HG03520 (cell line): ENCODE data around the gene PIK3C3.
"Not testable (repeated sequence)": the region's sequence is repeated elsewhere in the genome, so short reads cannot be mapped to it uniquely, and the experiment has no call there.

Experiments used
- ATAC-seq: cut with Tn5 transposase; IDR thresholded peaks from one replicate; pipeline ENCODE4 v1.9.1; 2021; ENCODE audit warnings: mild to moderate bottlenecking, moderate library complexity; ENCODE audit not compliant: unreplicated experiment

The PIK3C3 gene

DNA sequence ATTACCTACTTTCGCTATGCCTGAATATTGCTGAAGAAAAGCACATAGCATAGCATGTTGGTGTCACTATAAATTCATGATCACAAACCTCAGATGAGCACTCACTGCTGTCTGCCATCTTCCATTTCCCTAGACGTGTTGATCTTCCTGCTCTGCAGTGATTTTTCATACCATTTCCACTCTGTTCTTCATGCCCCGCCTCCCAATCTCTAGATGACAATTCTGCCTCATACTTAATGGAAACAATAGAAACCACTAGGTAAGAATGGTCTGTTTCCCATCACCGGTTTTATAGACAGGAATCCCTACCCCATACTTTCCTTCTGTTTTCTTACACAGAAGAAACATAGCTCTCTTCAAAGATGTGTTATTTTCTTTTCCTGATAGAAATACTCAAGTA, 63.8 kb downstream of the PIK3C3 start:
- no peak for ATAC-seq

- ATAC-seq = no peak
Measured at GRCh38 chr18:42024131-42024530, 69.1 kb downstream of the PIK3C3 start.

DNA sequence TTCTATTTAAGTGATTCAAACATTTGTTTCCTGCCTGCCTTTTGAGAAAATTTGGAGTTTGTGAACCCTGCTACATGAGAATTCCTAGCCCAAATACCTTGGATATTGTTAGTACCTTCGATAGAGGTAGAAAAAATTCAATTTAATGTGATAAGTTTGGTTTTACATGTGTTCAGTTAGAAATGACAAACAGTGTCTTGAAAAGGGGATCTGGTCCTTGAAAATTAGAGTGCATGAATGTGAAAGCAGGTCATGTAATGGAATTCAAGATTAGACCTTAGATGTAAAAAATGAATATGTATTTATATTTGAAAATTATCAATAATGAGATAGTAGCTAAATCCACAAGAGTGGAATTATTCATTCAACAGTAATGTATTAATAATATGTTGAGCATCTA, 70.5 kb downstream of the PIK3C3 start:
- ATAC-seq = peak; percentile 28

DNA sequence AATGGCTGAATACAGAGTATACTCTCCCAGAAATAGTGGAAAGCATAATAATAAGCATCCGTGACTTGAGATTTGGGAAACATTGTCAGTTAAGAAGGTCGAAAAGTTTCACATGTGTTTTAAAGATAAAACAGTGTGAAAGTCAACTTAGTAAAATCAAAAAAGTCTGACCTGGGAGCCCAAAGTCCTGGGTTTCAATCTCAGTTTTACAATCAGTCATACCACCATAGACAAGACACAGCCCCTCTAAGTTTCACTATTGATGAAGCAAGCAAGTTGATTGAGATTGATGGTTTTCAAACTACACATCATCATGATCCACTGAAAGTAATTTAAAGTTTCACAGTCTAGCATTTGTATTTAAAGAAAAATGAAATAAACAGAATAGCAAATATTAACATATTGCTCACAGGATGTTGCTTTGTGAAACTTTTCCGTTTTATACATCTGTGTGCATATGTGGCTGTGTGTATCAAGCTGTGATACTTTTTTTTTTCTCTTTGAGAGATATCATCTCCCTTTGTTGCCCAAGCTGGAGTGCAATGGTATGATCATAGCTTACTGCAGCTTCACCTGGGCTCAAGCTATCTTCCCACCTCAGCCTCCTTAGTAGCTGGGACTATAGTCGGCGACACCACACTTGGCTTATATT, 71.1 kb downstream of the PIK3C3 start:
- ATAC-seq = peak; percentile 87

DNA sequence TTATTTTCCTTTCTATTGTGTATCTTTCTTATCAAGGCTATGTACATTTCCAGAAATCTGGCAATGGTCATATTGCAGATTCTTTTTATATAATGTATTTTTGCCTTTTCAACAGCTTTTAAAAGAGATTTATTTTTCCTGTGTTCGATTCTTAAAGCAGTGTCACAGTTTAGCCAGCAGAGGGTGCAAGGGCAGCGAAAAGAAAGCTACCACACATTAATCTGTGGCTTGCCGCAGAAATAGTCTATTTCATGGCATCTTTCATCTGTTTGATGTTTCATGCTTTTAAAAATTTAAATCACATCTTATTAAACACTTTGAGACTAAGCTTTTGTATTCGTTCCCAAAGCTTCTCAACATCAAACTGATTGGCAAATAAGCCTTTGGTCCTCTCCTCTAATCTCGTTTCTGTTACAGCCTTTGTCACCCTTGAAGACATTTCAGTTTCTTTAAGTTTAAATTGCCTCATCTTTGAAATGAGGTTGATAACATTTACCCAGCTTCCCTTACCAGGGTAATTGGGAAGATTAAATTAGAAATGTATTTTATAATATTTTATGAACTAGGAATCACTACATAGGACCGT, 73.3 kb downstream of the PIK3C3 start:
- ATAC-seq = no peak

DNA sequence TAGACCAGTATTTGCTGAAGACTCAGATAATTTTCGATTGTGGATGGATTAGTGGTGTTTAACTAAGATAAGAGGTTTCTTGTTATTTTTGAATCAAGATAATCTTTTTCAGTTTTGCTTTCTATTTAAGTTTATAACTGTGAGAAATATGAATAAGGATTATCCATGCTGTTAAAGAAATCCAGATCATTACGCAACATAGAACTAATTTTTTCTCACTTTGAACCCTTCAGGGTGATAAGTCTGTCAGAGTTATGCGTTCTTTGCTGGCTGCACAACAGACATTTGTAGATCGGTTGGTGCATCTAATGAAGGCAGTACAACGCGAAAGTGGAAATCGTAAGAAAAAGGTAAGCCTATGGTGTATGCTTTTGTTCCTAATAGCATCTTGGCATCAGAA, 74.1 kb downstream of the PIK3C3 start:
- ATAC-seq = no peak

DNA sequence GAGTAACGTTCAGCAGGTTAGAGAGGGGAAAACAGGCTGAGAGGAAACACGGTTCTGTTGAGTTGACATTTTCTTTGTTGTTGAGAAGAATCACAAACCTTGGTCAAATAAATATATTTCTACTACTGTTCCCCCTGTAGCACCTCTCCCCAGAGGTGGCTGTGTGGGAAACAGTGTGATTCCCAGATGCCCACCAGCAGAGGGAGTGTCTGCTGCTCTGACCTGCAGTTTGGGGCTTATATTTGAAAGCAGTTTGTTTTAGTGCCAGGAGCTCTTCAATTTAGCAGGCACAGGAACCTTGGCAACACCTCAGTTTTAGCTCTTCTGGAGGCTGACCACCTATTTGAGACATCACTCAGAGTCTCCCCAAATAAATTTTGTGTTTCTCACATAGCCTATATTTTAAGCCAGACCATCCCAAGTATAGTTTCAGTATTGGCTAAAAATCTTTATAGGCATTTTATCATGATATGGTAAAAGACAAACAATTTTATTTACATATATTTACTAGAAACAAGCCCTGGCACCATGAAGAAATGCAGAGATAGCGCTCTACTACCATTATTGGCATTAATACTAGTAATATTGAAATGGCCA, 75.7 kb downstream of the PIK3C3 start:
- ATAC-seq = no peak

DNA sequence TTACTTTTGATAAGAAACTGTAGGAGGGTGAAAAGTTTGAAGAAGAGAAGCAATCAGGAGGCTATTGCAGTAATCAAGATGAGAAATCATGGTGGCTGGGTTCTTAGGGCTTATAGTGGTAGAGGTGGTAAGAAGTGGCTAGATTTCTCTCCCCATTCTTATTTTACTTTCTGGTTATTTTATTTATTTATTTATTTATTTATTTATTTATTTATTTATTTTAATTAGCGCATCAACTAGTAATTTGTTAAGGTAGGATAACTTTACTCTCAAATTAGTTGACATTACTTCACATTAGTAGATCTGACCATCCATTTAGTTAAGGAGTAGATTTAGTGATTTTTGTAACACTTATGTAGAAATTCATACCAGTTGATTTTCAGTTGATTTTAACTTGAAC, 77.4 kb downstream of the PIK3C3 start:
- no peak for ATAC-seq

GRCh38 chr18:42033137-42033810, 78.2 kb downstream of the PIK3C3 start:
- no peak for ATAC-seq

DNA sequence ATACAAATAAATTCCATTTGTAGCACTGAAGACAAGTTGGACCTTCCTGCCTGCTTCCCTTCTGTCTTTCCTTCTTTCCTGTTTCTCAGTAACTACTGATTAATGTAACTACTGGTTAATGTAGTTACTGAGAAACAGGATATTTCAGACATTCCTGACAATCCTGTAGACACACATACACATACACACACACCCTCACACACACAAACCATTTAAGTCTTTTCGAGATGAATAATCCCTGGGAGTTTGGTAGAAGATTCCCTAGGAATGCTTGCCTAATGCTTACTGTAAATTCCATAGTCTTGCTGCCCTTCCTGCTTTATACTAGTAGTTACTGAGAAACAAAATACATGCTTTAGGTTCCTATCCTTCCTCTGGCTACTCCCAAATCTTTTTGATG, 83.9 kb downstream of the PIK3C3 start:
- no peak for ATAC-seq

- no peak for ATAC-seq
Measured at GRCh38 chr18:42039396-42039795, 84.4 kb downstream of the PIK3C3 start.

DNA sequence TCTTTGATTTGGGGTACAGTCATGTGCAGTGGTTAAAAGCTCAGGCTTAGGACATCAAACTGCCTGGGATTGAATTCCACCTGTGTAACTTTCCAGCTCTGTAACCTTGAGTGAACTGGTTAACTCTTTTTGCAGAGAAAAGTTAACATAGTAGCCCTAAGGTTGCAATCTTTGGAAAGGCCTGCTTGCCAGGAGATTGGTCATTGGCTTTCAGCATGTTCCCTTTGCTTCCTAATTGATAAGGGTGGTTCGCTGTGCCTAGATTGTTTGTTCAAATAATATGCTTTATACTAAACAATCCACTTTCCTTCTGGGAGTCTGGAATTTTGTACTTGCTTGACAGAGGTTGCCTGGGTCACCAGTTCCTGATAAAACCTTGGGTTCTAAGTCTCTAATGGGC, 86.8 kb downstream of the PIK3C3 start:
- no peak for ATAC-seq

DNA sequence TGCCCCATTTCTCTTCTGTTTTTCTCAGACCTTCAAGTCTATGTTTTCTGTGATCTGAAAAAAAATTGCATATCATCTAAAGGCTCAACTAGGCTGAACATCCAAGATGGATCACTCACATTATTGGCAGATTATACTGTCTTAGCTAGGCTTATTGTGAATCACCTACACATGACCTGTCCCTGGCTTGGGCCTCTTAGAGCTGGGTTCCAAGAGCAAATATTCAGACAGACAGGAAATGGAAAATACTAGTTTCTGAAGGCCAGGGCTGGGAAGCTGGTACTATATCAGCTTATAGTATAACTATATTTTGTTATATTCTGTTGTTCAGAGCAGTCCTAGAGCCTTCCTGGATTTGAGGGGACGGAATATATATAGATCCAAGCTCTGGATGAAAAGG, 90.3 kb downstream of the PIK3C3 start:
- ATAC-seq = no peak

DNA sequence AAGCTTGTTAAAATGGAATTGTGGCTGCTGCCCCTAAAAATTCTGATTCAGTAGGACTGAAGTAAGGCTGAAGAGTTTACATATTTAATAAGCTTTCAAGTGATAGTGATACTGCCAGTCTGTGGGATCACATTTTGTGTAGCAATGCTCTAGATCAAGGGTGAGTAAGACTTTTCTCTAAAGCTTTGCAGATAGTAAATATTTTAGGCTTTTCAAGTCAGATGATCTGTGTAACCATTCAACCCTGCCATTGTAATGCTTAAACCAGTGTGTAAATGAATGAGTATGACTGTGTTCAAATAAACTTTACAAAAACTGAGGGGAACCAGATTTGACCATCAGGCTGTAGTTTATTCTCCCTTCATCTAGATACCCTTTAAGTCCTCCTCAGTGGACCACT, 92.7 kb downstream of the PIK3C3 start:
- no peak for ATAC-seq

DNA sequence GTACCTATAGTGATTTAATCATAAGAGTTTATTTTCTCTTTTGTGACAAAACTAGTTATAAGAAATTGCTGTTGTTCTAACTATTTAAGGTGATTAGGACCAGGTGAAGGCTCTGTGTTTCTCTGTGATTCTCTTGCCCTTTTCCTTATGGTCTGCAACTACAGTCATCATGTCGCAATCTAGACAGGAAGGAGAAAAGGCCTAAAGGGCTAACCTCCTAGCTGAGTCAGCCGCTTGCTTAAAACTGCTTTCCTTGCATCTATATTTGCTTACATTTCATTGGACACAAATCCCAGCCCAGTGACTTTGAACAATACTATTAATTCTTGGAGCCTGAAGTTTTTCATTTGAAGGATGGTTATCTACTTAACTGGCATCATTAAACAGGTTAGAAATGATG, 93.1 kb downstream of the PIK3C3 start:
- ATAC-seq = no peak

DNA sequence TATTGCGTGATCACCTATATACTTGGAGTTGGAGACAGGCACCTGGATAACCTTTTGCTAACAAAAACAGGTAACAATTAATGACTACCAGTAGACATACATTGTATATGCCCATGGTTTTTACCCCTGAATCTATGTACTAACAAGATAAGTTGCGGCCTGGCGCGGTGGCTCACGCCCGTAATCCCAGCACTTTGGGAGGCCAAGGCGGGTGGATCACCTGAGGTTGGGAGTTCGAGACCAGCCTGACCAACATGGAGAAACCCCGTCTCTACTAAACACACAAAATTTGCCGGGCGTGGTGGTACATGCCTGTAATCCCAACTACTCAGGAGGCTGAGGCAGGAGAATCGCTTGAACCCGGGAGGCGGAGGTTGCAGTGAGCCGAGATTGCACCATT, 94.5 kb downstream of the PIK3C3 start:
- ATAC-seq = not testable (repeated sequence)

DNA sequence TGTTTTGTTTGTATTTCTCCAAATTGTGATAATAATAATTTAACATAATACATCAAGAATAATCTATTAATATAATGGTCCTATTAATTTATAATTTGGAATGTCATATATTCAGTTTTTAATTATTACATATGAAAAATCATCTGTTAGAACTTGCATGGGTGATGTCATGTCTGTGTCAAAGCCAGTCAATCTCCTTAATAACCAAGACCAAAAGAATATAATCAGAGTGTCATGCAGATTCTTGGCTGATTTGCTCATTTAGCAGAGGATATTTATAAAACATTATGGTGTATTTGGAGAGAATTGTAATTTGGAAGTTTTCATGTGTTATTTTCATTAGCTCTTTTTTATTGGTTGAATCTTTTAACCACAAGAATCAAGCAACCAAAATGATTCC, 96.4 kb downstream of the PIK3C3 start:
- ATAC-seq = no peak

DNA sequence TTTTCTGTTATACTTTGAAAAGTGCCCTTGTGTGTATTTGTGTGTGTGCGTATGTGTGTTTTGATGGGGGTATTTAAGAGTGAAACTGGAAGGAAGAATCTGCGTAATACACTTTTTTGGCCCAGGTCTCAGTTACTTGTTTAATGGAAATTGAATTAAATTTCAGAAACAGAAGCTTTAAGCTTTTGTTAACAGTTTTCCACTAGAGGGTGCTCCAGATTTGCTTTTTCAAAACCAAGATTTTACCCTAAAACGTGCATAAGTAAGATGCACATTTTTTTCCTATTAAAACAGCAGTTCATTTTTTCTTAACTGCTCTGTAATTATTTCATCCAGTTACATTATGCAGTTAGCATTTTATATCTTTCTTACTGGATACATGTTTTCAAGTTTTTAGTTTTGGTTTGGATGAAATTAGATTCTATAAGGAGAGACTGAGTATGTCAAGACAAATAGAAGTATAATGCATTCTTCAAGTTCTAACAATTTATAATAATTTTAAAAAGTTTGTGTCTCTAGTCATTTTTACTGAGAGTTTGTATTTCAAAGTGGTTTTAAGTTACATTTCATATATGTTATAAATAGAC, 97.2 kb downstream of the PIK3C3 start:
- no peak for ATAC-seq

GRCh38 chr18:42053188-42053781, 98.3 kb downstream of the PIK3C3 start:
- peak; percentile 97 for ATAC-seq

DNA sequence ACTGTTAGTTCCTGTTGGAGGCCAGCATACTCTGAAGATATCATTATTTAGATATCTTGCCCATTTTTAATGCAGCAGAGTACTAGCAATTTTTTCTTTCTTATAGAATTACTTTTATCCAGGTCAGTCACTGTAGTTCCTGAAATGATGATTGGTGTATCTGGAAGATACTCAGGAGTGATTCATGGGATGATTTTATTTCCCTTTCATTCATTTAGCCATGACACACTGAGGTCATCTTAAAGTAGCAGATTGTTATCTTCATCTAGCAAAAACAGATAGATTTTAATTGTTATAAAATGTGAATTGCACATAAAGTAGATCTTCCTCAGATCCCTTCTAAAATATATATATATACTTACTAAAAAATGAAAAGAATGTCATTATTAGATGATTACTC, 109.1 kb downstream of the PIK3C3 start:
- no peak for ATAC-seq

- no peak for ATAC-seq
Measured at GRCh38 chr18:42067518-42067917, 112.5 kb downstream of the PIK3C3 start.
